A549 (cell line): ENCODE measurements around the gene CDHR1.

Experiments
- ELK1 ChIP-seq: fragments of 150-350 bp; IDR thresholded peaks from 2 replicates; pipeline ENCODE4 v1.6.1; 2014; ENCODE audit warnings: low read depth, mild to moderate bottlenecking, low read length
- POLR2A ChIP-seq: IDR thresholded peaks from 2 replicates; pipeline ENCODE4 v1.6.1; 2012; ENCODE audit warnings: mild to moderate bottlenecking, low read length
- ZSCAN20 ChIP-seq: fragments of 250-450 bp; sonication (Bioruptor Pico); IDR thresholded peaks from 2 replicates; pipeline ENCODE4 v1.8.0; 2022; ENCODE audit warnings: mild to moderate bottlenecking, moderate library complexity

- TF ChIP-seq ELK1 (no peak), ZSCAN20 (CRISPR knock-in tag) (no peak), POLR2A (no peak)
These were observed 10.9 kb downstream of the CDHR1 start for GRCh38 chr10:84205049-84205852.
